ENCODE data around the gene TSHZ2.
"Not testable (repeated sequence)": the region's sequence is repeated elsewhere in the genome, so short reads cannot be mapped to it uniquely, and the experiment has no call there.

The TSHZ2 gene

DNA sequence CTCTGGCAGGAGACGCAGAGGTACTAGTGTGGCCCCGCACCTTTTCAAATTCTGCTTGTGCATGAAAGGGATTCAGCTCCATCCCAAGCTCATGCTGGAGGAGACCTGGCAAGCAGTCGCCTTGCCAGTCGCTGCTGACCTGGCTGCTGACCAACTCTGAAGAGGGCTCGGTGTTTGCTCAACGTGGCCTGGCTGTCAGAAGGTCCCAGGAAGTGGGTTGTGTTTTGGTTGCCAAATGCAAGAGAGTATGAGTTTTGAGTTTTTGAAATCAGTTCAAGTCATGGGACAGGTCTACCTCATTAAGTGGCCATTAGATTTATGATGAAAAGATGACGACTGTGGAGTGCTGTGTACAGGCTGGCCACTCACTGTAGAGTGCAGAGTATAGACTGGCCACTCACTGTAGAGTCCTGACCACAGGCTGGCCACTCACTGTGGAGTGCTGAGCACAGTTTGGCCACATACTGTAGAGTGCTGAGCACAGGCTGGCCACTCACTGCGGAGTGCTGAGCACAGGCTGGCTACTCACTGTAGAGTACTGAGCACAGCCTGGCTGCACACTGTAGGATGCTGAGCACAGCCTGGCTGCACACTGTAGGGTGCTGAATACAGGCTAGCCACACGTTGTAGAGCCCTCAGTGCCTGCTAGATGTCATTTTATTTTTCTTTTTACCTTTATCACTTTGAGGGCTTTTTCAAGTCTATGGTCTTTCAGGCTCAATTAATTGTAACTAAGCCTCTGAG, 427.6 kb downstream of the TSHZ2 start:
- DNase-seq = no peak

DNA sequence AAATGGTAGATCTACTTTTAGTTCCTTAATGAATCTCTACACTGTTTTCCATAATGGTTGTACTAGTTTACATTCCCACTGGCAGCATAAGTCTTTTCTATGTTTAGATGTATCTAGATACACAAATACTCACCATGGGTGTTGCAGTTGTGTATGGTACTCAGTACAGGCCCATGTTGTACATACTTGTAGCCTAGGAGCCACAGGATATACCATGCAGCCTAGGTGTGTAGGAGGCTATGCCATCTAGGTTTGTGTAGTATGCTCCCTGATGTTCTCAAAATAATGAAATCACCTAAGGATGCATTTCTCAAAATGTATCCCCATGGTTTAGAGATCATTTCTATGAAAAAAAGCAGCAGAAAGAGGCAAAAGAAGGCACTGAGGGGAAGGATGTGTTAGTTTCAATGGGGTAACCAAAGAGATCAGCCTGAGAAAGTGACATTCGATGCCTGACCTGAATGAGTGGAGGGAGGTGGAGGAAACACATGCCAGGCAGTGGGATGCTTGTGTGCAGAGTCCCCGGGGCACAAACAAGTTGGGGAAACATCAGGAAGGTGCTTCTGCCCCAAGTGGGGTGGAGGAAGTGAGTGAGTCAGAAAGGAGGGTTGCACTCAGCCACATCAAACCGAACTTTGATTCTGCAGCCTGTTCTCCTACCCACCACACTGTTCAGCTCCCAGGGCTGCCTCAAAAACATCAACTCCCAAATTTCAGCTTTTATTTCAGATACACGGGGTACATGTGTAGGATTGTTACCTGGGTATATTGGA, 430.3 kb downstream of the TSHZ2 start:
- DNase-seq = peak; percentile 41

DNA sequence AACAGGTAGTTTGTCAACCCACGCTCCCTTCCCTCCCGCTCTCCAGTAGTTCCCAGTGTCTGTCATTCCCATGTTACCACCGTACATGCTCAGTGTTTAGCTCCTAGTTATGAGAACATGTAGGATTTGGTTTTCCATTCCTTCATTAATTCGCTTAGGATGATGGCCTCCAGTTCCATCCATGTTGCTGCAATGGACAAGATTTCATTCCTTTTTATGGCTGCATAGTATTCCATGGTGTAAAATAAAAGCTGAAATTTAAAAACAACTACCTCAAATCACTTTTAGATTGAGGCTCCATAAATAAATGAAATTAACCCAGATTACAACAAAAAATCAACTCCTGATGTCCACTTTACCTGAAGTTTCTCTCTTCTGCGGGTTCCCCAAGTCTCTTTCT, 430.9 kb downstream of the TSHZ2 start:
- no peak for DNase-seq

GRCh38 chr20:53405139-53405538, 433.0 kb downstream of the TSHZ2 start:
- DNase-seq = no peak

- DNase-seq = no peak
Observed at GRCh38 chr20:53406580-53406979, 434.4 kb downstream of the TSHZ2 start.

GRCh38 chr20:53408691-53409446, 436.7 kb downstream of the TSHZ2 start:
- no peak for DNase-seq

GRCh38 chr20:53409447-53409717, 437.2 kb downstream of the TSHZ2 start:
- no peak for DNase-seq

GRCh38 chr20:53411129-53411528, 439.0 kb downstream of the TSHZ2 start:
- DNase-seq = no peak

DNA sequence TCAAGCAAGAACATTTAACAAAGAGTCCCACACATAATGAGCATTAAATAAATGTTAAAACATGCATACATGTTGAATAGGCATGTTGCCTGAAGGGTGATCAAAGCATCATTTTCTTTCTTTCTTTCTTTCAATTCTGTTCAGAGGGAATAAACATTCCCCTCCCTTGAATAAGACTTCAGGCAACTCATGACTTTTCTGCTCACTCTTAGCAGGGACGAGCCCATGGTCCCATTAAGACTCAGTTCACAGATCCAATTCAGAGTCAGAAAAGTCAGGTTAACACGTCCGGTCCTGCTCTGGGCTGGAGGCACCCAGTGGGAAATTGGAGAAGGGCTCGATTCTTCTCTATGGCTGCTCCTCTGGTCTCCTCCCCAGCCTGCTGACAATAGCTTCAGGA, 439.7 kb downstream of the TSHZ2 start:
- no peak for DNase-seq

DNA sequence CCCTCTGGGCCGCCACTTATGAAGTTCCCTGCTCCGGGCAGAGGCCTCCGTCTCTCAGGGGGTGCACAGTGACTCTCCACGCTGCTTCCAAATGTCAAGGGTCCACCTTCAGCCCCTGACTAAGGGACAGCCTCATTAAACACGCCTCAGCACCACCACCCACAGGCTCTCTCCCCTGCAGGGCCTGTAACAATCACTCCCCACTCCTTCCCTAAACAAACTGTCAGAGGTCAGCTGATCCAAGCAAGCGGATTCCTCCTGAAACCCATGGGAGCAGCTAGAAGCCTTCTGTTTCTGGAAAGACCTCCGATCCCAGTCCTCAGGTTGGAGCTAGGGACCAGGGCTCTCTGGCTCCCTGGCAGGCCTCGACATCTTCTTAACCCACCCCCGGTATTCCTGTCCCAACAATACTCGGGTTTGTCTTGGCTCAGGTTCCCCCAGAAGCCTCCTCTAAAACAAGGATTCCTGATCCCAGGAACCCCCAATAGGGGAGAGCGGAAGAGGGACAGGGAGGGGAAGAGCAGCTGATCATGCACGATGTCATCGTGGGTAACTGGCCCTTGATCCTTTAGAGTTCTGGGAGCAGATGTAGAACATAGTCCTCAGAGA, 440.5 kb downstream of the TSHZ2 start:
- no peak for DNase-seq

- DNase-seq = peak; percentile 50
Observed at GRCh38 chr20:53413186-53413631, 441.1 kb downstream of the TSHZ2 start.

- DNase-seq = not testable (repeated sequence)
Observed at GRCh38 chr20:53413845-53414244, 441.7 kb downstream of the TSHZ2 start.

- DNase-seq = no peak
Observed at GRCh38 chr20:53419693-53420460, 447.7 kb downstream of the TSHZ2 start.

DNA sequence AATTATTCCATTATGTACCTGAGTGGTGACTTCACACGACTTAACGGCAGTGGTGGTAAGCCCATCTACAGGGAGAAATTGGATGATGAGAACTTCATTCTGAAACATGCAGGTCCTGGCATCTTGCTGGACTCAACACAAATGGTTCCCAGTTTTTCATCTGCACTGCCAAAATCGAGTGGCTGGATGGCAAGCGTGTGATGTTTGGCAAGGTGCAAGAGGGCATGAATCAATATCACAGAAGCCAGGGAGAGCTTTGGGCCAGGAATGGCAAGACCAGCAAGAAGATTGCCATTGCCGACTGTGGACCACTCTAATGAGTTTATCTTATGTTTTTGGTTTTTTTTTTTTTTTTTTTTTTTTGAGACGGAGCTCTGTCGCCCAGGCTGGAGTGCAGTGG, 449.2 kb downstream of the TSHZ2 start:
- DNase-seq = no peak

GRCh38 chr20:53422039-53422438, 449.9 kb downstream of the TSHZ2 start:
- DNase-seq = no peak

- DNase-seq = no peak
Observed at GRCh38 chr20:53423587-53424146, 451.5 kb downstream of the TSHZ2 start.

GRCh38 chr20:53425481-53425880, 453.3 kb downstream of the TSHZ2 start:
- no peak for DNase-seq

GRCh38 chr20:53425941-53426340, 453.8 kb downstream of the TSHZ2 start:
- DNase-seq = no peak

DNA sequence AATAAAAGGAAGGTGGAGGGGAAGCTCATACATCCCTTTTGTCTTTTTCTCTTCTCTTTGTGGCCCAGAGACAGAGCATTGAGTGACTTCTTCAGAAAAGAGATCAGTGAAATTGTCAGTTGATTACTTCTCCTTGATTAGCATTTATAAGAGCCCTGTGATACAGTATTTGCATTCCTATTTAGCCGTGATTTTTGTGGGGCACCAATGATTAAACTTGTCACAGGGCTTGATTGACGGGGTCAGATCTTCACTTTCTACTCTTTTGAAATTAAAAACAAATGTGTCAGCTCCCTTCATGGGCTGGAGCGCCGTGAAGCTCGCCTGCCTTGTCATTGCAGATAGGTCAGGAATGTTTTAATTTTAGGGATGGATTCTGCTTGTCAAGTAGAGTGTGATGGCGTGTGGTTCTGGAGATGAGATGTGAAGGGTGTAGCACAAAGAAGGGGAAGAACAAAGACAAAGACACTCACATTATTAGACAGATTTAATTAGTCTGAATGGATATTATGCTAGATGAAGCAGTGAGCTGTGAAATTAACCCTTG, 454.7 kb downstream of the TSHZ2 start:
- DNase-seq = no peak

DNA sequence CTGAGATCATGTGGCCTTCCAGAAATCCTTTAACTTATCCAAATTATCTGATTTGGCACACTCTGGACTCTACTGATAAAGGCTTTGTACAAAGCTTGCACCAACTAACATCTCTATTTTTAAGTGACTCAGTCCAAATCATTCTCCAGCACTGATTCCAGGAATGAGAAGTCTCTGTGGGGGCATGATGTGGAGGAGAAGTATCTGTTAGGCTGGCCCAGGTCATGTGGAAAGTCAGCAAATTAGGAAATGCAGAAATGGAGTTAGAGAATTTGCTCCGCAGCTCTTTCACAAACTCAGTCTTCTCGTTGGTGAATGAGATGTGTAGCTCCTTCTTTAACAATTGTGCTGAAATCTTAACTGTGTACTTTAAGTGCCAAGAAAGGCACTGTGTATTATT, 455.8 kb downstream of the TSHZ2 start:
- no peak for DNase-seq

DNA sequence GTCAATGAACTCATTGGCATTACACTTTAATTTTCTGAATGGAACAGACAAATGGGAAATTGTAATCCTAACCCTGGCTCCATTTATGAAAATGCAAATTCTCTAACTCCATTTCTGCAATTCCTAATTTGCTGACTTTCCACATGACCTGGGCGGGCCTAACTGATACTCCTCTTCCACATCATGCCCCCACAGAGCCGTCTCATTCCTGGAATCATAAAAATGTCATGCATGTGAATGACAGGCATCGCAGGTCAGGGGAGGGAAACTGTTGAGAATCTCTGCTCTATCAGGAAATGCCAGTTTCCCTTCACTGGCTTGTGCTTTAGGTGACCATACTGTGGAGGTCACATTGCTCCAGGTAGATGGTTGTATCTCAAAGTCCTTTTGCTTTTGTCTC, 456.4 kb downstream of the TSHZ2 start:
- DNase-seq = no peak

DNA sequence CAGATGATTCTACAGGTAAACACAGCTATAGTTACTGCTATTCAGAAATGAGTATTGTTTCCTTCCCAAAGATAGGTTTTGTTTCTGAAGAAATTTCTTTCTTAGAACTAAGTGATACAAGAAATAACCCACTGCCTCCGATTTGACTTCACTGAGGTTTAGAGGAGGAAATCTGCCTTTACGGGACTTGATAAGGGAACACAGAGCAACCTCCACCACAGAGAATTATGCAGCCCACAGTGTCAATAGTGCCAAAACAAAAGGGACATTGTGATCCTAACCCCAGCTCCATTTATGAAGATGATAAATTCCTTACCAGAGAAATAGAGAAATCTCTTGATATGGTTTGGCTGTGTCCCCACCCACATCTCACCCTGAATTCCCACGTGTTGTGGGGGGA, 456.8 kb downstream of the TSHZ2 start:
- DNase-seq = no peak
